ENCODE data around the gene ATP5IF1. TPM values are rescaled to one million over a fixed set of nuclear protein-coding genes. Genes with fewer than 3 reads are reported as not detected.

Gene ATP5IF1
- total RNA-seq (220 TPM), polyA plus RNA-seq (431 TPM)
- long read RNA-seq, donor 1, transcript ATP5IF1-201 (3 exons, 494 nt) = major isoform, 14 of 22 reads
- long read RNA-seq, donor 1, partial matches to known transcripts = 0 of 22 reads
- long read RNA-seq, donor 1, other reads (novel, unspliced or antisense) = 0 of 22 reads
- long read RNA-seq, donor 2, transcript ATP5IF1-201 (3 exons, 494 nt) = major isoform, 162 of 197 reads
- long read RNA-seq, donor 2, transcript ATP5IF1-202 (2 exons, 1,855 nt) = minor isoform, 22 of 197 reads
- long read RNA-seq, donor 2, partial matches to known transcripts = 10 of 197 reads
- long read RNA-seq, donor 2, other reads (novel, unspliced or antisense) = 0 of 197 reads
- long read RNA-seq, donor 3, transcript ATP5IF1-201 (3 exons, 494 nt) = major isoform, 271 of 339 reads
- long read RNA-seq, donor 3, transcript ATP5IF1-202 (2 exons, 1,855 nt) = minor isoform, 29 of 339 reads
- long read RNA-seq, donor 3, partial matches to known transcripts = 33 of 339 reads
- long read RNA-seq, donor 3, other reads (novel, unspliced or antisense) = 5 of 339 reads
- long read RNA-seq, donor 4, transcript ATP5IF1-202 (2 exons, 1,855 nt) = minor isoform, 14 of 354 reads
- long read RNA-seq, donor 4, transcript ATP5IF1-201 (3 exons, 494 nt) = major isoform, 74 of 354 reads
- long read RNA-seq, donor 4, partial matches to known transcripts = 264 of 354 reads
- long read RNA-seq, donor 4, other reads (novel, unspliced or antisense) = 0 of 354 reads
- long read RNA-seq, donor 5, transcript ATP5IF1-204 (3 exons, 599 nt) = minor isoform, 7 of 316 reads
- long read RNA-seq, donor 5, transcript ATP5IF1-201 (3 exons, 494 nt) = major isoform, 270 of 316 reads
- long read RNA-seq, donor 5, transcript ATP5IF1-202 (2 exons, 1,855 nt) = minor isoform, 24 of 316 reads
- long read RNA-seq, donor 5, partial matches to known transcripts = 15 of 316 reads
- long read RNA-seq, donor 5, other reads (novel, unspliced or antisense) = 0 of 316 reads
- long read RNA-seq, donor 6, transcript ATP5IF1-201 (3 exons, 494 nt) = major isoform, 115 of 147 reads
- long read RNA-seq, donor 6, transcript ATP5IF1-202 (2 exons, 1,855 nt) = minor isoform, 11 of 147 reads
- long read RNA-seq, donor 6, partial matches to known transcripts = 18 of 147 reads
- long read RNA-seq, donor 6, other reads (novel, unspliced or antisense) = 0 of 147 reads
- long read RNA-seq, donor 7, transcript ATP5IF1-202 (2 exons, 1,855 nt) = minor isoform, 15 of 169 reads
- long read RNA-seq, donor 7, transcript ATP5IF1-201 (3 exons, 494 nt) = major isoform, 127 of 169 reads
- long read RNA-seq, donor 7, partial matches to known transcripts = 26 of 169 reads
- long read RNA-seq, donor 7, other reads (novel, unspliced or antisense) = 0 of 169 reads
- long read RNA-seq, donor 8, transcript ATP5IF1-201 (3 exons, 494 nt) = major isoform, 61 of 63 reads
- long read RNA-seq, donor 8, partial matches to known transcripts = 0 of 63 reads
- long read RNA-seq, donor 8, other reads (novel, unspliced or antisense) = 0 of 63 reads
- long read RNA-seq, donor 9, transcript ATP5IF1-202 (2 exons, 1,855 nt) = minor isoform, 18 of 138 reads
- long read RNA-seq, donor 9, transcript ATP5IF1-201 (3 exons, 494 nt) = major isoform, 107 of 138 reads
- long read RNA-seq, donor 9, partial matches to known transcripts = 12 of 138 reads
- long read RNA-seq, donor 9, other reads (novel, unspliced or antisense) = 0 of 138 reads
- long read RNA-seq, donor 10, transcript ATP5IF1-201 (3 exons, 494 nt) = major isoform, 144 of 177 reads
- long read RNA-seq, donor 10, transcript ATP5IF1-202 (2 exons, 1,855 nt) = minor isoform, 20 of 177 reads
- long read RNA-seq, donor 10, partial matches to known transcripts = 10 of 177 reads
- long read RNA-seq, donor 10, other reads (novel, unspliced or antisense) = 0 of 177 reads

DNA sequence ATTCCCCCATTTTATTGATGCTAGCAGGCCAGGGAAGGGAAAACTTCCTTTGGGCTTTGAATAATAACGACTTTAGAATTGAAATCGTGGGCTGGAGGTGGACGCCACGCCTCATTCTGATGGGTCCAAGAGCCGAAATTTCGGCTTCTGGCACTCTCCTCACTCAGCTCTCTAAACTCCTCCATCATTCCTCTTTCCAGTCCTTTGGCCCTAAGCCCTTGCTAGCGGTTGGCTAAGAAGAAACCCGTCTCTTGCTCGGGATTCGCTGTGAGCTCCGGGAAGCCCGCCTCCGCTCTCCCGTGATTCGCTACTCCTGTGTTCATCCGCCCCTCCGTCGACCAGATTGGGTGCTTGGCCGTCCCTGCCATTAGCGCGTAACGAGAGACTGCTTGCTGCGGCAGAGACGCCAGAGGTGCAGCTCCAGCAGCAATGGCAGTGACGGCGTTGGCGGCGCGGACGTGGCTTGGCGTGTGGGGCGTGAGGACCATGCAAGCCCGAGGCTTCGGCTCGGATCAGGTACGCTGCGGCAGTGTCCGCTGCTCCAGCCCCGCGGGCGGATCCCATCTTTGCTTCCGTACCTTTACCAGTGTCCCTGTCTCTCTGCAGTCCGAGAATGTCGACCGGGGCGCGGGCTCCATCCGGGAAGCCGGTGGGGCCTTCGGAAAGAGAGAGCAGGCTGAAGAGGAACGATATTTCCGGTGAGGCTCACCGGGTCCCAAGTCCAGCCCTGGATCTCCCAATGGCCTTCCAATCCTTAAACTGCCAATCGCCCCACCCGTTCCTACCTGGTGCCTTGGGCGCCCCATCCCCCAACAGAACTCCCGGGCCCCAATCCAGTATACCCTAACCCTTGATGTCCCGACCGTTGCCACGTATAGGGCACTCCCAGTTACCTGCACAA is at the start of gene ATP5IF1:
Gene ATP5IF1, plus strand, starts transcription at position 370 of the 901 bp plus-strand sequence. Its CDS starts 60 bp downstream, at position 430.
- H3K27ac ChIP-seq (ENCODE audit: low read depth in 1 of 2, low read length in 1 of 2) = peak within 1 kb of the TSS; percentile 81 to 90
- H3K36me3 ChIP-seq (ENCODE audit: control insufficient read depth in 2 of 2, insufficient read depth in 2 of 2, low read length in 1 of 2) = peaks cover 0 to 17% of the 10 kb centered on the region in 2 donors
- WGBS = under 1% methylated on average over 60 of the region's 60 CpGs
- H3K4me1 ChIP-seq (ENCODE audit: control insufficient read depth in 2 of 2, insufficient read depth in 2 of 2, low read length in 2 of 2) = peaks cover 4 to 27% of the 10 kb centered on the region in 2 donors
- DNase-seq (ENCODE audit: low read depth in 6 of 9, low spot score in 9 of 9) = peak; percentile 90 to 98 (median 94)
- H3K27me3 ChIP-seq (ENCODE audit: control insufficient read depth in 2 of 2, insufficient read depth in 1 of 2, low read length in 1 of 2) = no peaks in the 10 kb centered on the region
- peak within 1 kb of the TSS; percentile 82 for H3K4me3 ChIP-seq (ENCODE audit: low read length in 2 of 2)
- H3K9me3 ChIP-seq (ENCODE audit: control insufficient read depth in 2 of 2, insufficient read depth in 1 of 2, low read length in 1 of 2) = peaks cover 0 to 2% of the 10 kb centered on the region in 2 donors

DNA sequence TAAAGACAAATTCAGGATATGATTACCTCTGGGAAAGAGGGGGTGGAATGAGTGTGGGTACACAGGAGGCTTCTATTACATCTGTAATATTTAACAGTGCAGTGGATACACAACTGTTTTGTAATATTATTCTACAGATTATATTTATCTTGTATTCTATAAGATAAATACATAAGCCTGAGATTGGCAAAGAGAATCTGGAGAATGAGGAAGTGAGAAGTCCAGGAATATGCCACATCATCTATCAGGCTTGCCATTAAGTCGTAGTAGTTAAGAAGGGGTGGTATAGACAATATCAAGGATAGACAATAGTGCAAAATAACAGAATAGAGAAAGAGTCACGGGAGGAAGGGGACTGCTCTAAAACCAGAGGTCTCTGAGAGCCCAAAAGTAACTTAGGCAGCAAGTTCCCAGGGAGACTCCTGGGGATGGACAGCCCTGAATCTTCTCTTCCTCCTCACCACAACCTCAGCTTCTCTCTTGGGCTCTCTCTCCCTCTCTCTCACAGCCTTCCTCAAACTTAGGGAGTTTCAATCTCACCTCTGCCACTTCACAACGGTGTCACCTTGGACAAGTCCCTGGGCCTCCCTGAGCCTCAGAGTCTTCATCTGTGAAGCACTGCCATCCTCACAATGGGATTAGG is 45.5 kb upstream of the ATP5IF1 start:
- Histone ChIP-seq H3K9me3 (ENCODE audit: control insufficient read depth in 2 of 2, insufficient read depth in 1 of 2, low read length in 1 of 2) (no peaks in the 10 kb centered on the region), H3K27ac (ENCODE audit: low read depth in 1 of 2, low read length in 1 of 2) (no peak overlapping the region), H3K4me3 (ENCODE audit: low read length in 2 of 2) (no peak overlapping the region), H3K36me3 (ENCODE audit: control insufficient read depth in 2 of 2, insufficient read depth in 2 of 2, low read length in 1 of 2) (peaks cover 0 to 8% of the 10 kb centered on the region in 2 donors), H3K4me1 (ENCODE audit: control insufficient read depth in 2 of 2, insufficient read depth in 2 of 2, low read length in 2 of 2) (no peaks in the 10 kb centered on the region), H3K27me3 (ENCODE audit: control insufficient read depth in 2 of 2, insufficient read depth in 1 of 2, low read length in 1 of 2) (no peaks in the 10 kb centered on the region)
- DNase-seq (ENCODE audit: low read depth in 6 of 9, low spot score in 9 of 9) = no peak
- whole genome bisulfite sequencing = 72% methylated on average over 3 of the region's 3 CpGs

DNA sequence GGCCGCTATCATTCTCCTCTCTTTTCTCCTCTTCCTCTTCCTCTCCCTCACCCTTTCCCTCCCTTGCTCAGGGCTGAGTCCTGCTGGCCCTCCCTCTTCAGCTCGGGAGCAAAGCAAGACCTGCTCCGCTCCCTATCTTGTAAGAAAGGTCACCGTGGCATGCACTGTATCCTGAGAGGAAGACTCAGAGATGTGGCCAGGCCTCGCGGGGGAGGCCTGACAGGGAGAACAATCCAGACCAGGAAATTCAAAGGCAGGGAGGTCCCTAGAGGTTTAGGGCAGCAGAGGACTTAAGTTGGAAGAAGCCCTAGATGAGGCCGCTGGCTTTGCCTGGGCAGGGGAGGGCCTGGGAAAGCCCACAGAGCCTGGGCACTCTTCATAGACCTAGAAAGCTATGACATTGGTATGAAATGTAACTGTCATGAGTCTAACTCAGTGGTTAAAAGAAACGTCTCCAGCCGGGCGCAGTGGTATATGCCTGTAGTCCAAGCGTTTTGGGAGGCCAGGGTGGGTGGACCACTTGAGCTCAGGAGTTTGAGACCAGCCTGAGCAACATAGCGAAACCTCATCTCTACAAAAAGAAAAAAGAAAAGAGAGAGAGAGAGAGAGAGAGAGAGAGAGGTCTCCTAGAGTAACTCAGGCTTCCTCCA is 44.8 kb upstream of the ATP5IF1 start:
- Histone ChIP-seq H3K4me3 (ENCODE audit: low read length in 2 of 2) (no peak overlapping the region), H3K27me3 (ENCODE audit: control insufficient read depth in 2 of 2, insufficient read depth in 1 of 2, low read length in 1 of 2) (no peaks in the 10 kb centered on the region), H3K4me1 (ENCODE audit: control insufficient read depth in 2 of 2, insufficient read depth in 2 of 2, low read length in 2 of 2) (no peaks in the 10 kb centered on the region), H3K36me3 (ENCODE audit: control insufficient read depth in 2 of 2, insufficient read depth in 2 of 2, low read length in 1 of 2) (peaks cover 0 to 8% of the 10 kb centered on the region in 2 donors), H3K9me3 (ENCODE audit: control insufficient read depth in 2 of 2, insufficient read depth in 1 of 2, low read length in 1 of 2) (no peaks in the 10 kb centered on the region), H3K27ac (ENCODE audit: low read depth in 1 of 2, low read length in 1 of 2) (no peak overlapping the region)
- no peak for DNase-seq (ENCODE audit: low read depth in 6 of 9, low spot score in 9 of 9)
- 96% methylated on average over 12 of the region's 12 CpGs for WGBS

DNA sequence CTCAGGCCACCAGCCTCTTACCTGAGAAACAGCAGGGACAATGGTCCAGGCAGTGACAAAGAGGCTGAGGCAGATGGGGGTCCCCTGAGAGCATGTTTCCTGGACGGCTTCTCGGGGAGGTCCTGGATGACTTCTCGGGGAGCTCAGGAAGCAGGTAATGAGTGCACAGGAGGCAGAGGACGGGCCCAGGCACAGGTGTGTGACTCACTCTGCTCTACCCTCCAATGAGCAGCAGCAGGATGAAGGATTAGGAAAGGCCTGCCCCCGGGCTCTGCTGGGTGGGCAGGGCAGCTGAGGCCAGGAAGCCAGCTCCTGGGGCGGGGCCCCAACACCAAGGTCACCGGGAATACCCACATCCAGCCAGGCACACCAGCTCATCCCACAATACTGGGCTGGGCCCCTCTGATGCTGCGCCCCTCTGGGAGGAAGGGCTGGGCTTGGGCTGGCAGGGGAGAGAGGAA is 42.2 kb upstream of the ATP5IF1 start:
- no peak overlapping the region for H3K27ac ChIP-seq (ENCODE audit: low read depth in 1 of 2, low read length in 1 of 2)
- H3K9me3 ChIP-seq (ENCODE audit: control insufficient read depth in 2 of 2, insufficient read depth in 1 of 2, low read length in 1 of 2) = no peaks in the 10 kb centered on the region
- H3K4me1 ChIP-seq (ENCODE audit: control insufficient read depth in 2 of 2, insufficient read depth in 2 of 2, low read length in 2 of 2) = peaks cover 0 to 11% of the 10 kb centered on the region in 2 donors
- WGBS = 94% methylated on average over 8 of the region's 8 CpGs
- no peak overlapping the region for H3K4me3 ChIP-seq (ENCODE audit: low read length in 2 of 2)
- no peak for DNase-seq (ENCODE audit: low read depth in 6 of 9, low spot score in 9 of 9)
- H3K27me3 ChIP-seq (ENCODE audit: control insufficient read depth in 2 of 2, insufficient read depth in 1 of 2, low read length in 1 of 2) = no peaks in the 10 kb centered on the region
- H3K36me3 ChIP-seq (ENCODE audit: control insufficient read depth in 2 of 2, insufficient read depth in 2 of 2, low read length in 1 of 2) = peaks cover 7 to 21% of the 10 kb centered on the region in 2 donors

DNA sequence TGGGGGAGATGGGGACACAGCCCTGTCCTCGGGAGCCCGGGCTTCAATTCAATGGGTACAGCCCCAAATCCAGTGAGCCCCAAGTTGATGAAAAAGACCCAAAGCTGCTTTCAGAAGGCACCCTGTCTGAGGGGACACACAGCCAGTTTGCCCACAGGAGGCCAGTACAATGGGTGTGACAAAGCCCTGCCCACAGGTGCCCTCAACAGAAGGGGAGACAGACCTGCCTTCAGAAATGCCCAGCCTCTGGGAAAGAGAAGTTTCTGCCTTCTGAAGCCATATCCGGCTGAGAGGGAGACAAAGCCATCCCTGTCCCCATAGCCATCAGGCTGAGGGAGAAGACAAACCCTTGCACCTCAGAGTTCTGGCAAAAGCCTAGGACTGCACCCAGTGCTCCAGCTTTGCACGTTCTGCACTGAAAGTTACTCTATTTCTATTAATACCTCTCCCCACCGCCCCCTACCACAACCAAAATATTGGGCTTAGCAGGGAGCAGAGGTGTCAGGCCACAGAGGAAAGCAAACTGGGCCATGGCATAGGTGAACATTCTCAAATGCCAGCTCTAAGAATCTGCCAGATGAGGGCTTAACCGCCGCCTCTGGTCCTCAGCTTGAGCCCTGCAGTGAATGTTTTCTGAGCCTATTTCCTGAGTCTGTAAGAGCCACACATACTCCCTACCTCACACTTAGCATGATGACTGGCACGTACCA is 41.4 kb upstream of the ATP5IF1 start:
- DNase-seq (ENCODE audit: low read depth in 6 of 9, low spot score in 9 of 9) = no peak
- Histone ChIP-seq H3K9me3 (ENCODE audit: control insufficient read depth in 2 of 2, insufficient read depth in 1 of 2, low read length in 1 of 2) (no peaks in the 10 kb centered on the region), H3K4me1 (ENCODE audit: control insufficient read depth in 2 of 2, insufficient read depth in 2 of 2, low read length in 2 of 2) (peaks cover 0 to 11% of the 10 kb centered on the region in 2 donors), H3K27ac (ENCODE audit: low read depth in 1 of 2, low read length in 1 of 2) (no peak overlapping the region), H3K36me3 (ENCODE audit: control insufficient read depth in 2 of 2, insufficient read depth in 2 of 2, low read length in 1 of 2) (peaks cover 13 to 29% of the 10 kb centered on the region in 2 donors), H3K4me3 (ENCODE audit: low read length in 2 of 2) (no peak overlapping the region), H3K27me3 (ENCODE audit: control insufficient read depth in 2 of 2, insufficient read depth in 1 of 2, low read length in 1 of 2) (no peaks in the 10 kb centered on the region)
- WGBS = 97% methylated on average over 8 of the region's 8 CpGs

DNA sequence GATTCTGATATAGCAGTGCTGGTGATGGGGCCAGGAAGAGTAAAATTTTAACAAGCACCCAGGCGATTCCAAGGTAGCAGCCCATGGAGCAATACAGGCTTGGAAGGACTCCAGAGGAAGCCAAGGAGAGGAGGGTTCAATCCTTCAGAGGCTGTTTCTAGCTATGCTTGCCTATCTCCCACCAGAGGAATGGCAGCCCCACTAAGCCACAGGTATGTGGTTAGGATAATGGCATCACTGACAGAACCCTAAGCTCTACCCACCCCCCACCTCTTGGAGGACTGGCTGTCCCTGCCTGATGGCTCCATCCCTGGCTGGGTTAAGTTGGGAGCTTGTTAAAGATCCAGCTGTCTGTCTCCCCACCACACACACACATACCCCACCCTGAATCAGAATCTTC is 40.1 kb upstream of the ATP5IF1 start:
- 98% methylated on average over 1 of the region's 1 CpG for WGBS

More for the DNA sequence above, 40.1 kb upstream of the ATP5IF1 start:
- no peak overlapping the region for H3K27ac ChIP-seq (ENCODE audit: low read depth in 1 of 2, low read length in 1 of 2)
- no peaks in the 10 kb centered on the region for H3K27me3 ChIP-seq (ENCODE audit: control insufficient read depth in 2 of 2, insufficient read depth in 1 of 2, low read length in 1 of 2)
- no peak for DNase-seq (ENCODE audit: low read depth in 6 of 9, low spot score in 9 of 9)
- H3K4me3 ChIP-seq (ENCODE audit: low read length in 2 of 2) = no peak overlapping the region
- H3K36me3 ChIP-seq (ENCODE audit: control insufficient read depth in 2 of 2, insufficient read depth in 2 of 2, low read length in 1 of 2) = peaks cover 25 to 40% of the 10 kb centered on the region in 2 donors
- peaks cover 0 to 11% of the 10 kb centered on the region in 2 donors for H3K4me1 ChIP-seq (ENCODE audit: control insufficient read depth in 2 of 2, insufficient read depth in 2 of 2, low read length in 2 of 2)
- H3K9me3 ChIP-seq (ENCODE audit: control insufficient read depth in 2 of 2, insufficient read depth in 1 of 2, low read length in 1 of 2) = no peaks in the 10 kb centered on the region
